K562 (cell line): ENCODE results near the gene DPH2. TPM values are rescaled to one million over a fixed set of nuclear protein-coding genes. Genes with fewer than 3 reads are reported as not detected.

Experiments used
- DMBX1 ChIP-seq: fragments of 250-450 bp; sonication (Bioruptor Pico); IDR thresholded peaks from 2 replicates; pipeline ENCODE4 v1.8.0; 2022; ENCODE audit warnings: inconsistent platforms, mild to moderate bottlenecking, moderate library complexity, borderline replicate concordance
- SIRT6 ChIP-seq: IDR thresholded peaks from one replicate; pipeline ENCODE4 v1.6.1; 2012; ENCODE audit warnings: low read depth, mild to moderate bottlenecking, control low read depth, inconsistent platforms, low read length, moderate library complexity
- SMC3 ChIP-seq: conservative IDR thresholded peaks from 2 replicates; pipeline ENCODE4 v1.6.1; 2011; ENCODE audit warnings: low read depth, low read length, improper control_type of control experiment; ENCODE audit not compliant: insufficient read depth
- ZC3H4 ChIP-seq: sonication (generic); formaldehyde crosslinking; IDR thresholded peaks from 2 replicates; pipeline ENCODE4 v1.9.0; 2021; ENCODE audit warnings: missing genetic modification reagents, borderline replicate concordance
- ZNF561 ChIP-seq: fragments of 450-650 bp; formaldehyde crosslinking; conservative IDR thresholded peaks from 2 replicates; pipeline ENCODE4 v1.4.0; 2020; ENCODE audit warnings: mild to moderate bottlenecking, moderate library complexity
- polyA plus RNA-seq, 8 experiments: library from polyadenylated mRNA; depleted of rRNA in 4 of 8; stranded (reverse) in 5 of 8; unstranded in 3 of 8; fragments of >200 nt; fragmentation: Nextera tagmentation in 2 of 8; fragmentation: Illumina TruSeq in 1 of 8; extraction: Ambion mirVana in 2 of 8; extraction: Trizol in 1 of 8; gene quantifications; 2 replicates each; pipeline versions ENCODE4 v1.2.1 to v1.2.3, GENCODE V29; 2011 to 2014; ENCODE audit warnings: inconsistent platforms in 1 of 8, missing spikeins in 1 of 8
- total RNA-seq, 7 experiments: library from RNA; depleted of rRNA in 6 of 7; stranded (reverse); fragments of >200 nt in 6 of 7; fragmentation: Illumina TruSeq in 2 of 7; extraction: Trizol in 2 of 7; gene quantifications; 2 replicates each; pipeline versions ENCODE4 v1.2.1 to v1.2.3, GENCODE V29; 2011 to 2021; ENCODE audit warnings: low replicate concordance in 1 of 7
- TF ChIP-seq, protein P1 (sequence below): fragments of 250-450 bp; sonication (Bioruptor Pico); IDR thresholded peaks from 2 replicates; pipeline ENCODE4 v1.8.0; 2022; ENCODE audit warnings: inconsistent platforms, mild to moderate bottlenecking, moderate library complexity, borderline replicate concordance
- TF ChIP-seq, protein P2 (sequence below): sonication (generic); formaldehyde crosslinking; IDR thresholded peaks from 2 replicates; pipeline ENCODE4 v1.9.0; 2022; ENCODE audit warnings: mild to moderate bottlenecking, missing genetic modification reagents
- TF ChIP-seq, protein P3 (sequence below): IDR thresholded peaks from 2 replicates; pipeline ENCODE4 v1.6.1; 2014; ENCODE audit warnings: antibody characterized with exemption
- TF ChIP-seq, protein P4 (sequence below), 2 experiments: fragments of 450-650 bp; conservative IDR thresholded peaks; 2 replicates each; pipeline ENCODE4 v1.6.1; 2017; ENCODE audit warnings: mild to moderate bottlenecking in 2 of 2, moderate library complexity in 2 of 2

The DPH2 gene
- total and polyA plus RNA-seq, 9 of the 15 experiments (the other 6 are each of a cell fraction or from before 2014, with no cell fraction given) = 17.9 to 94.1 (median 68.1) TPM

DNA sequence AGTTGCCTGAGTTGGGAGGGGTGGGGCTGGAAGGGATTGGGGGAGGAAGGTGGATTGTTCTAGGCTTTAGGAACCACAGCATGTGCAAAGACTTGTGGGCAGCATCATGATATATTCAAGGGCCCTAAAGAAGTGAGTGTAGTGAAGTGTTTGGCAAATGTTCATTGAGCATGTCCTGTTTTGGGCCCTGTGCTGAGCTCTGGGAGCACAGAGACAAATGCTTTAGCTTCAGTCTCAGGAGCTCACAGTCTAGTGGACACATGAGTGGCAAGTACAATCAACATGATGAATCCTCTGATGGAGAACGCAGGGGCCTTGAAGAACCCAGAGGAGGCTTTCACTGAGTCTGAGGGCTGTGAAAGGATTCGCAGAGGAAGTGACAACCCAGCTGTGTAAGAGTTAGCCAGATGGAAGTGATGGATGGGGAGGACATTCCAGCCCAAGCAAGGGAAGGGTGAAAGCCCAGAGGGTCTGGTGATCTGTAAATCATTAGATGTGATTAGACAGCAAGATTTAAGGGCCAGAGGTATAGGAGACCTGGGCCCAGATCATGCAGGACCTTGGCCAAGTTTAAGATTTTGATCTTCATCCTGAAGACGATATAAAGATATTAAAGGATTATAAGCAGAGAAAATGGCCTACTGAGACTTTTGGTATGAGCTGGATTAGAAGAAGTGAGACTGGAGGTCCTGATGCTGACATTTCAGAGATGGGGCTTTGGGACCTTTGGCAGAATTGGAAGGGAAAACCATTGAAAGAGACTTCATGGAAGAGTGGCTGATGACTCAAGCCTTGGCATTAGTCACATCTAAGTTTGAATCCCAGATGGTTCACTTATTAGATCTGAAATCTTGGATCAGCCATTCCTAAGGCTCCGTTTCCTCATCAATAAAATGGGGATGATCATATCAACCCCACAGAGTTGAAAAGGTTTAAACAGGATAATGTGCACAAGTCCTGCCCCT is 18.5 kb upstream of the DPH2 start (continued):
- TF ChIP-seq, protein P1, sequence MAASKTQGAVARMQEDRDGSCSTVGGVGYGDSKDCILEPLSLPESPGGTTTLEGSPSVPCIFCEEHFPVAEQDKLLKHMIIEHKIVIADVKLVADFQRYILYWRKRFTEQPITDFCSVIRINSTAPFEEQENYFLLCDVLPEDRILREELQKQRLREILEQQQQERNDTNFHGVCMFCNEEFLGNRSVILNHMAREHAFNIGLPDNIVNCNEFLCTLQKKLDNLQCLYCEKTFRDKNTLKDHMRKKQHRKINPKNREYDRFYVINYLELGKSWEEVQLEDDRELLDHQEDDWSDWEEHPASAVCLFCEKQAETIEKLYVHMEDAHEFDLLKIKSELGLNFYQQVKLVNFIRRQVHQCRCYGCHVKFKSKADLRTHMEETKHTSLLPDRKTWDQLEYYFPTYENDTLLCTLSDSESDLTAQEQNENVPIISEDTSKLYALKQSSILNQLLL (CRISPR knock-in tag) = no peak
- no peak for TF ChIP-seq SMC3
- no peak for TF ChIP-seq ZNF561 (CRISPR knock-in tag)
- TF ChIP-seq, protein P2, sequence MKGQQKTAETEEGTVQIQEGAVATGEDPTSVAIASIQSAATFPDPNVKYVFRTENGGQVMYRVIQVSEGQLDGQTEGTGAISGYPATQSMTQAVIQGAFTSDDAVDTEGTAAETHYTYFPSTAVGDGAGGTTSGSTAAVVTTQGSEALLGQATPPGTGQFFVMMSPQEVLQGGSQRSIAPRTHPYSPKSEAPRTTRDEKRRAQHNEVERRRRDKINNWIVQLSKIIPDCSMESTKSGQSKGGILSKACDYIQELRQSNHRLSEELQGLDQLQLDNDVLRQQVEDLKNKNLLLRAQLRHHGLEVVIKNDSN (CRISPR knock-in tag) = no peak
- TF ChIP-seq, protein P3, sequence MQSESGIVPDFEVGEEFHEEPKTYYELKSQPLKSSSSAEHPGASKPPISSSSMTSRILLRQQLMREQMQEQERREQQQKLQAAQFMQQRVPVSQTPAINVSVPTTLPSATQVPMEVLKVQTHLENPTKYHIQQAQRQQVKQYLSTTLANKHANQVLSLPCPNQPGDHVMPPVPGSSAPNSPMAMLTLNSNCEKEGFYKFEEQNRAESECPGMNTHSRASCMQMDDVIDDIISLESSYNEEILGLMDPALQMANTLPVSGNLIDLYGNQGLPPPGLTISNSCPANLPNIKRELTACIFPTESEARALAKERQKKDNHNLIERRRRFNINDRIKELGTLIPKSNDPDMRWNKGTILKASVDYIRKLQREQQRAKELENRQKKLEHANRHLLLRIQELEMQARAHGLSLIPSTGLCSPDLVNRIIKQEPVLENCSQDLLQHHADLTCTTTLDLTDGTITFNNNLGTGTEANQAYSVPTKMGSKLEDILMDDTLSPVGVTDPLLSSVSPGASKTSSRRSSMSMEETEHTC = no peak
- no peak for TF ChIP-seq DMBX1 (CRISPR knock-in tag)
- TF ChIP-seq ZC3H4 = no peak
- TF ChIP-seq, protein P4, sequence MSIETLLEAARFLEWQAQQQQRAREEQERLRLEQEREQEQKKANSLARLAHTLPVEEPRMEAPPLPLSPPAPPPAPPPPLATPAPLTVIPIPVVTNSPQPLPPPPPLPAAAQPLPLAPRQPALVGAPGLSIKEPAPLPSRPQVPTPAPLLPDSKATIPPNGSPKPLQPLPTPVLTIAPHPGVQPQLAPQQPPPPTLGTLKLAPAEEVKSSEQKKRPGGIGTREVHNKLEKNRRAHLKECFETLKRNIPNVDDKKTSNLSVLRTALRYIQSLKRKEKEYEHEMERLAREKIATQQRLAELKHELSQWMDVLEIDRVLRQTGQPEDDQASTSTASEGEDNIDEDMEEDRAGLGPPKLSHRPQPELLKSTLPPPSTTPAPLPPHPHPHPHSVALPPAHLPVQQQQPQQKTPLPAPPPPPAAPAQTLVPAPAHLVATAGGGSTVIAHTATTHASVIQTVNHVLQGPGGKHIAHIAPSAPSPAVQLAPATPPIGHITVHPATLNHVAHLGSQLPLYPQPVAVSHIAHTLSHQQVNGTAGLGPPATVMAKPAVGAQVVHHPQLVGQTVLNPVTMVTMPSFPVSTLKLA (conservative IDR thresholded peaks at IDR 0.05) = no peak
- TF ChIP-seq SIRT6 = no peak
